CD14-positive monocyte (primary cell): ENCODE measurements around the gene PIP5K1C. TPM values are rescaled to one million over a fixed set of nuclear protein-coding genes. Genes with fewer than 3 reads are reported as not detected.

Experiments
- DNase-seq, 3 donors: peaks; one replicate each; pipeline ENCODE4 v3.0.0-alpha.2; 2011 to 2022
- H2AFZ ChIP-seq: 2 replicates; pipeline ENCODE4 v1.6.0; 2012; ENCODE audit warnings: mild to moderate bottlenecking, low read depth, low read length, inconsistent platforms; ENCODE audit not compliant: insufficient read depth, poor library complexity, severe bottlenecking
- H3K27ac ChIP-seq, 2 donors: 1 replicate in 1 of 2; 2 replicates in 1 of 2; pipeline ENCODE4 v1.5.1; 2012 to 2013; ENCODE audit warnings: low read length in 2 of 2, control low read depth in 1 of 2, inconsistent platforms in 1 of 2, low read depth in 1 of 2, mild to moderate bottlenecking in 1 of 2
- H3K27me3 ChIP-seq, 2 donors: one replicate each; pipeline versions ENCODE4 v1.6.0 to v1.6.1; 2011 to 2013; ENCODE audit warnings: low read length in 2 of 2; ENCODE audit not compliant: control insufficient read depth in 2 of 2, insufficient read depth in 2 of 2
- H3K36me3 ChIP-seq, 2 donors: replicated peaks in 1 of 2; 1 replicate in 1 of 2; 2 replicates in 1 of 2; pipeline versions ENCODE4 v1.5.1 to v1.6.1; 2012 to 2013; ENCODE audit warnings: low read length in 2 of 2, control low read depth in 1 of 2, inconsistent platforms in 1 of 2, mild to moderate bottlenecking in 1 of 2; ENCODE audit not compliant: insufficient read depth in 2 of 2, control insufficient read depth in 1 of 2
- H3K4me1 ChIP-seq, 2 donors: 1 replicate in 1 of 2; 2 replicates in 1 of 2; pipeline versions ENCODE4 v1.5.1 to v1.6.1; 2012 to 2013; ENCODE audit warnings: low read length in 2 of 2, control low read depth in 1 of 2, inconsistent platforms in 1 of 2, mild to moderate bottlenecking in 1 of 2, moderate library complexity in 1 of 2; ENCODE audit not compliant: insufficient read depth in 2 of 2, control insufficient read depth in 1 of 2
- H3K4me2 ChIP-seq: replicated peaks from 2 replicates; pipeline ENCODE3; 2012; ENCODE audit warnings: low read length, moderate library complexity, mild to moderate bottlenecking; ENCODE audit not compliant: poor library complexity, severe bottlenecking; ENCODE audit errors: extremely low read depth
- H3K4me3 ChIP-seq, 3 experiments: fragments of 200-600 bp in 1 of 3; sonication (generic) in 1 of 3; replicated peaks in 1 of 3; 1 replicate in 2 of 3; 2 replicates in 1 of 3; pipeline ENCODE4 v1.5.1; 2011 to 2013; ENCODE audit warnings: low read length in 3 of 3, mild to moderate bottlenecking in 3 of 3, control low read depth in 2 of 3, low read depth in 2 of 3, inconsistent platforms in 1 of 3, moderate library complexity in 1 of 3
- H3K79me2 ChIP-seq: 2 replicates; pipeline ENCODE4 v1.6.0; 2012; ENCODE audit warnings: mild to moderate bottlenecking, control low read depth, inconsistent platforms, low read length, moderate library complexity; ENCODE audit not compliant: insufficient read depth
- H3K9ac ChIP-seq: 2 replicates; pipeline ENCODE4 v1.6.0; 2017; ENCODE audit warnings: low read length, mild to moderate bottlenecking; ENCODE audit not compliant: insufficient read depth, poor library complexity, severe bottlenecking
- H3K9me3 ChIP-seq, 2 donors: replicated peaks in 1 of 2; 1 replicate in 1 of 2; 2 replicates in 1 of 2; pipeline versions ENCODE4 v1.5.1 to v1.6.1; 2012 to 2013; ENCODE audit warnings: low read length in 2 of 2, control low read depth in 1 of 2; ENCODE audit not compliant: control insufficient read depth in 1 of 2, insufficient read depth in 1 of 2
- H4K20me1 ChIP-seq: 2 replicates; pipeline ENCODE4 v1.6.0; 2012; ENCODE audit warnings: mild to moderate bottlenecking, low read length, control low read depth, moderate library complexity; ENCODE audit not compliant: insufficient read depth
- H3K27ac Mint-ChIP-seq, 7 donors: one replicate each; pipeline ENCODE4 v1.8.0; 2020; ENCODE audit warnings: mild to moderate bottlenecking in 7 of 7, mixed read lengths in 7 of 7, moderate library complexity in 6 of 7, inconsistent platforms in 2 of 7
- H3K27me3 Mint-ChIP-seq, 3 donors: one replicate each; pipeline ENCODE4 v1.8.0; 2021 to 2022; ENCODE audit warnings: low read depth in 3 of 3, mild to moderate bottlenecking in 3 of 3, mixed read lengths in 3 of 3, moderate library complexity in 3 of 3, inconsistent platforms in 1 of 3
- H3K36me3 Mint-ChIP-seq, 2 donors: one replicate each; pipeline ENCODE4 v1.8.0; 2020; ENCODE audit warnings: mixed read lengths in 2 of 2, inconsistent platforms in 1 of 2, mild to moderate bottlenecking in 1 of 2
- H3K4me1 Mint-ChIP-seq: one replicate; pipeline ENCODE4 v1.8.0; 2020; ENCODE audit warnings: mild to moderate bottlenecking, mixed read lengths
- H3K4me3 Mint-ChIP-seq, 2 donors: one replicate each; pipeline ENCODE4 v1.8.0; 2020; ENCODE audit warnings: mild to moderate bottlenecking in 2 of 2, mixed read lengths in 2 of 2, moderate library complexity in 1 of 2
- H3K9me3 Mint-ChIP-seq, 7 donors: one replicate each; pipeline ENCODE4 v1.8.0; 2020 to 2022; ENCODE audit warnings: mixed read lengths in 7 of 7, mild to moderate bottlenecking in 6 of 7, moderate library complexity in 6 of 7, inconsistent platforms in 2 of 7
- CTCF ChIP-seq: fragments of 200-600 bp; IDR thresholded peaks from one replicate; pipeline ENCODE4 v1.8.0; 2022; ENCODE audit warnings: antibody characterized with exemption, mild to moderate bottlenecking
- WGBS: methylation state at CpG from one replicate; pipeline ENCODE4 v1.1.5; 2013; ENCODE audit warnings: missing lambda C conversion rate; ENCODE audit not compliant: insufficient coverage; 5-methylcytosine and 5-hydroxymethylcytosine counted together
- intact Hi-C, 2 donors: fragments of 100-400 bp; cut with micrococcal nuclease; formaldehyde crosslinking; loops; one replicate each; pipeline versions ENCODE4 v1.15.0 to v1.15.1; 2023
- polyA plus RNA-seq, 3 donors: library from polyadenylated mRNA; depleted of rRNA in 1 of 3; unstranded in 2 of 3; stranded (reverse) in 1 of 3; fragments of 300-500 nt in 2 of 3; fragments of >200 nt in 1 of 3; fragmentation: Illumina TruSeq in 2 of 3; gene quantifications; 1 replicate in 2 of 3; 2 replicates in 1 of 3; pipeline ENCODE4 v1.2.3, GENCODE V29; 2012 to 2021

The PIP5K1C gene
- polyA plus RNA-seq, 3 donors: 6.5 to 19.5 (median 10.1) TPM

- no peak overlapping the region for H3K27ac ChIP-seq
- peaks cover 0 to 3% of the 10 kb centered on the region in 2 donors for H3K9me3 ChIP-seq
- WGBS: no CpG with 5 or more reads among the region's 8 CpGs
- no peaks in the 10 kb centered on the region for H4K20me1 ChIP-seq
- Mint-ChIP-seq H3K4me1 (no peaks in the 10 kb centered on the region), H3K27ac (no peak overlapping the region), H3K36me3 (peaks cover 18 to 25% of the 10 kb centered on the region in 2 donors), H3K9me3 (peaks cover 0 to 5% (median 3%) of the 10 kb centered on the region in 7 donors), H3K4me3 (no peak overlapping the region), H3K27me3 (no peaks in the 10 kb centered on the region)
- H3K4me2 ChIP-seq: no peak overlapping the region
- H2AFZ ChIP-seq: no peak overlapping the region
- H3K9ac ChIP-seq: no peak overlapping the region
- TF ChIP-seq CTCF: no peak
- H3K4me3 ChIP-seq: no peak overlapping the region
- no peak for DNase-seq
- H3K79me2 ChIP-seq: no peaks in the 10 kb centered on the region
- H3K36me3 ChIP-seq: peaks cover 15 to 29% of the 10 kb centered on the region in 2 donors
- no peaks in the 10 kb centered on the region for H3K4me1 ChIP-seq
- no peaks in the 10 kb centered on the region for H3K27me3 ChIP-seq
- intact Hi-C loops: no loop called here
These were observed 48.7 kb upstream of the PIP5K1C start for GRCh38 chr19:3748965-3749364.

GRCh38 chr19:3746371-3747056 is 46.2 kb upstream of the PIP5K1C start:
- intact Hi-C loops: no loop called here
- Histone ChIP-seq H3K27me3 (no peaks in the 10 kb centered on the region), H3K36me3 (peaks cover 6 to 18% of the 10 kb centered on the region in 2 donors), H3K4me3 (no peak overlapping the region), H3K4me2 (no peak overlapping the region), H3K27ac (no peak overlapping the region), H3K9ac (no peak overlapping the region), H4K20me1 (no peaks in the 10 kb centered on the region), H3K79me2 (no peaks in the 10 kb centered on the region), H3K9me3 (peaks cover 0 to 3% of the 10 kb centered on the region in 2 donors), H3K4me1 (no peaks in the 10 kb centered on the region), H2AFZ (no peak overlapping the region)
- H3K4me1 Mint-ChIP-seq: no peaks in the 10 kb centered on the region
- DNase-seq: no peak
- TF ChIP-seq CTCF: no peak
- peaks cover 13 to 17% of the 10 kb centered on the region in 2 donors for H3K36me3 Mint-ChIP-seq
- no peak overlapping the region for H3K4me3 Mint-ChIP-seq
- H3K27me3 Mint-ChIP-seq: peaks cover 0 to 5% (median 0%) of the 10 kb centered on the region in 3 donors
- WGBS: 88% methylated on average over 28 of the region's 31 CpGs
- H3K27ac Mint-ChIP-seq: peak overlapping the region in 1 of 7 donors; percentile 69
- H3K9me3 Mint-ChIP-seq: peaks cover 0 to 8% (median 3%) of the 10 kb centered on the region in 7 donors
